Astrocyte of the cerebellum (primary cell): ENCODE measurements around the gene TMEM50A.

Source experiments
- DNase-seq: peaks from one replicate; pipeline ENCODE4 v3.0.0-alpha.2; 2011; ENCODE audit warnings: low read depth
- H3K4me3 ChIP-seq: 2 replicates; pipeline ENCODE4 v1.5.1; 2011; ENCODE audit warnings: mild to moderate bottlenecking, low read depth, low read length, moderate library complexity
- CTCF ChIP-seq: IDR thresholded peaks from 2 replicates; pipeline ENCODE4 v1.5.1; 2012; ENCODE audit warnings: low read length, low read depth, moderate library complexity, mild to moderate bottlenecking; ENCODE audit errors: missing control alignments
- in situ Hi-C: cut with HindIII; loops from 2 replicates; pipeline ENCODE4 v1.10.0; 2017; ENCODE audit warnings: low sequenced_read_pairs

TMEM50A gene

DNA sequence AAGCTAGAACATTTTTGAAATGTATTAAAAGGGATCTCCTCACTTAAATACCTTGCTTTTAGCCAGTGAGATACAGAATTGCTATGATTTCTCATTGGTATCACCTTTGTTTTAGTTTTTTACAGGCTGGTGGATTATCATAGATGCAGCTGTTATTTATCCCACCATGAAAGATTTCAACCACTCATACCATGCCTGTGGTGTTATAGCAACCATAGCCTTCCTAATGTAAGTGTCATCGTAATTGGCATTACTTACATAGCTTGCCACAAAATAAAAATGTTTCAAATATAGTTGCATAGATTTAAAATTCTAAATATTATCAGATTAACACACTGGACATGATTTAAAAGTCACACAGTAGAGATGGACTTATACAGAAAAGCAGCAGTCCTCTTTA is 4.7 kb downstream of the TMEM50A start:
- TF ChIP-seq CTCF, result no peak
- in situ Hi-C loops, result no loop called here
- H3K4me3 ChIP-seq, result no peak overlapping the region
- no peak for DNase-seq

DNA sequence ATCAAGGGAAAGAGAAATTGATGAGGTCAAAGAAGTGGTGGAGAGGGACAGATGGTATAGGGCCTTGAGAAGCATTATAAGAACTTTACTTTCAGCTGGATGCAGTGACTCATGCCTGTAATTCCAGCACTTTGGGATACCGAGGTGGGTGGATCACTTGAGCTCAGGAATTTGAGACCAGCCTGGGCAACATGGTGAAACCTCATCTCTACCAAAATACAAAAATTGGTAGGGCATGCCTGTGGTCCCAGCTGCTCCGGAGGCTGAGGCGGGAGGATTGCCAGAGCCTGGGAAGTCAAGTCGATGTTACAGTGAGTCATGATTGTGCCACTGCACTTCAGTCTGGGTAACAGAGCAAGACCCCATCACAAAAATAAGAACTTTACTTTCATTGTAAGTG is 5.7 kb downstream of the TMEM50A start:
- peak; percentile 75 for DNase-seq
- H3K4me3 ChIP-seq, result no peak overlapping the region
- in situ Hi-C loops, result no loop called here
- TF ChIP-seq CTCF, result no peak

- in situ Hi-C loops, result no loop called here
- DNase-seq, result no peak
- TF ChIP-seq CTCF, result no peak
- H3K4me3 ChIP-seq, result no peak overlapping the region
Observed at GRCh38 chr1:25347556-25347955, 9.4 kb downstream of the TMEM50A start.

DNA sequence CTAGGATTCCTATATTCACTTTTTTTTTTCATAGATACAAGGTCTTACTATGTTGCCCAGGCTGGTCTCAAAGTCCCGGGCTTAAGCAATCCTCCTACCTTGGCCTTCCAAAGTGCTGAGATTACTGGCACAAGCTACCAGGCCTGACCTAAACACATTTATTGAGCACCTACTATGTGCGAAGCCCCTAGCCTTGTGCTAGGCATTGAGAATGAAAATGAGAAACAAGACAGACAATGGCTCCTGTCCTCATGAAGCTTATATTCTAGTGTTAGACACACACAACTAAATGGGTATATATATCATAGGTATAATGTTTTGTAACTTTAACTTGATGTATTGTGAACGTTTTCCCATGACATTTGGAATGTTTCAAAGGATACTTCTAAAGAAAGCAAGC is 11.5 kb downstream of the TMEM50A start:
- in situ Hi-C loops, result no loop called here
- no peak for DNase-seq
- H3K4me3 ChIP-seq, result no peak overlapping the region
- no peak for TF ChIP-seq CTCF

DNA sequence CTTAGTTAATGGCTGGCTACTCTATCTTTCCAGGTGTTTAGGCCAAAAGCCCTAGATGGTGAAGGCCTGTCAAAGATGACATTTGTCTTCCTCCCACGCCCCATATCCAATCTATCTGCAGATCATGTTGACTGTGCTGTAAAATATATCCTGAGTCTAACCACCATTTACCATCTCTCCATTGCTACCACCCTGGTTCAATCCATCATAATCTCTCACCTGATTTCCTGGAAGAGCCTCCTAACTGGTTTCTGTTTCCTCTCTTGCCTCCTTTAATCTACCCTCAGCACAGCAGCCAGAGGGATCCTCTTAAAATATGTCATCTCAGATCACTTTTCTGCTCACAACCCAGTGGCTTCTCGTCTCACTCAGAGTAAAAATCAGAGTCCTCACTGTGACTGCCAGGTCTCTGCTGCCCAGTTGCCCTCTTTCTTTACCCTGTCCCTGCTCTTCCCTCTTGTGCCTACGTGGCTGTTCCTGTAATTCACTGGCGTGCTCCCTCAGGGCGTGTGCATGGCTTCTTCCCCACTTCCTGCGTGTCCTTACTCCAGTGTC is 17.8 kb downstream of the TMEM50A start:
- DNase-seq, result no peak
- no peak for TF ChIP-seq CTCF
- in situ Hi-C loops, result no loop called here
- no peak overlapping the region for H3K4me3 ChIP-seq

DNA sequence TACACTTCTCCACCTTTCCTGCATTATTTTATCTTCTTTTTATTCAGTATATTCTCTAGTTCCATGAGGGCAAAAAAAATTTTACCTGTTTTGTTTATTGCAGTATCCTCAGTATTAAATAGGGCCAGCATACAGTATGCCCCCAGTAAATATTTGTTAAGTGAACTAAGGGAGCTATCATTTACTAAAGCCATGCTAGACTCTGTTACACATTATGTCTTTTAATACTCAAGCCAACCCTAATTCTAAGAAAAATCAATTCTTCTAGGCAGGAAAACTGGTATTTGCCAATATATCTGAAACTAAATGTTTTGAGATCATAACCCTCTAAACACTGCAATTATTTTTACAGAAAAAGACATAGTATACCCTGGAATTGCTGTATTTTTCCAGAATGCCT is 18.3 kb downstream of the TMEM50A start:
- no peak for TF ChIP-seq CTCF
- H3K4me3 ChIP-seq, result no peak overlapping the region
- in situ Hi-C loops, result no loop called here
- DNase-seq, result no peak

DNA sequence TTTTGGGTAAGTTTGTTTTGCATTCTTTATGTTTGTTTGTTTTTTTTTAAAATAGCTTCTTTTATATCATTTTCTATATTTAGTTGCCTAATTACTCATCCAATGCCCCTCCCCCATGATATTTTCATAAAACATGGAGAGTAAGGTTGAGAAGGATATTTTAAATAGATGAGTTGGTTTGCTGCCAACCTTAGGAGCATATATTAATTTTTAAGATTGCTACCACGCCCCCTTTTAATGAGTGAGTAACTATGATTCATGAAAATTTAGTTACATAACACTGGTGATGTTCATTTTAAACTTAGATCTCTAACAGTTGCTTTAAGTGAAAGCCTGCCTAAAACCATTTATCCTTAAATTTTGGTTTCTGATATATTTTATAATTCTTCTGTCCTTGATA is 18.7 kb downstream of the TMEM50A start:
- in situ Hi-C loops, result no loop called here
- TF ChIP-seq CTCF, result no peak
- DNase-seq, result no peak
- no peak overlapping the region for H3K4me3 ChIP-seq
